GM21529 (cell line): Measurements from ENCODE around the gene JAG1.
"Not testable (repeated sequence)": the region's sequence is repeated elsewhere in the genome, so short reads cannot be mapped to it uniquely, and the experiment has no call there.

Experiments used
- ATAC-seq: cut with Tn5 transposase; IDR thresholded peaks from one replicate; pipeline ENCODE4 v1.9.1; 2021; ENCODE audit not compliant: unreplicated experiment

Gene JAG1

GRCh38 chr20:10590446-10590845 is 83.4 kb downstream of the JAG1 start:
- not testable (repeated sequence) for ATAC-seq
